H1 (cell line): ENCODE data around the gene SYT14. TPM values are rescaled to one million over a fixed set of nuclear protein-coding genes. Genes with fewer than 3 reads are reported as not detected.

ENCODE experiments used
- SP1 ChIP-seq: IDR thresholded peaks from 2 replicates; pipeline ENCODE4 v1.6.1; 2011; ENCODE audit warnings: low read depth, low read length
- SRF ChIP-seq: IDR thresholded peaks from 2 replicates; pipeline ENCODE4 v1.6.1; 2011; ENCODE audit warnings: mild to moderate bottlenecking, low read depth, low read length, moderate library complexity
- polyA plus RNA-seq, 7 experiments: library from polyadenylated mRNA; depleted of rRNA in 3 of 7; stranded (reverse) in 5 of 7; unstranded in 2 of 7; fragments of >200 nt in 5 of 7; fragments of 200-250 nt in 2 of 7; gene quantifications; 1 replicate in 5 of 7; 2 replicates in 1 of 7; 4 replicates in 1 of 7; pipeline versions ENCODE4 v1.2.1 to v1.2.3, GENCODE V29; 2011 to 2013; ENCODE audit warnings: missing spikeins in 2 of 7, mixed read lengths in 2 of 7
- total RNA-seq: library from RNA; stranded (reverse); fragmentation: NEBNext Ultra II Directional; extraction: Animal tissue kit (Norgen Biotek cat#: 25700); gene quantifications from 2 replicates; pipeline ENCODE4 v1.2.1, GENCODE V29; 2021

Gene SYT14
- total and polyA plus RNA-seq, 2 of the 8 experiments (the other 6 are each of a cell fraction or from before 2014, with no cell fraction given), result 2.3 to 18.4 TPM

DNA sequence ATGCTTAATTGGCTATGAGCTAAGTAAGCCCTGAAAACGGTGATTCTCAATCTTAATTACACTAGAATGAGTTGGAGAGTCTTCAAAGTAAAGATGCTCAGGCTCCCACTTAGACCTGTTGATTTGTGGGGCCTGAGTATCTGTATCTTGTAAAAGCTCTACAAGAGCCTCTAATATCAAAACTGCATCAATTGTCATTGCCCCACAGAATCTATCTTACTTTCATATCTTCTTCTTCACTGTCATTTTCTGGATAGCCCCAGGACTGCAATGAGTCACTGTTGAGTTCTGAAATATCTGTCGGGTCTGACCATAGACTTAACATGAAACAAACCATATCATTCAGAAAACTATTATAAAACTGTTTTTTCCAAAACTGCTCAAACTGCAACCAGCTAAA is 191.7 kb downstream of the SYT14 start (continued):
- TF ChIP-seq SP1, result no peak
- TF ChIP-seq SRF, result no peak
